Measurements from ENCODE around the gene TUBGCP3. TPM values are rescaled to one million over a fixed set of nuclear protein-coding genes. Genes with fewer than 3 reads are reported as not detected.
"Not testable (repeated sequence)": the region's sequence is repeated elsewhere in the genome, so short reads cannot be mapped to it uniquely, and the experiment has no call there.

The TUBGCP3 gene
- 10 to 100 TPM; 21.5 to 27.3 TPM for total RNA-seq
- long read RNA-seq, transcript TUBGCP3-201 (22 exons, 3,899 nt): major isoform, 13 of 27 reads
- long read RNA-seq, partial matches to known transcripts: 9 of 27 reads
- long read RNA-seq, other reads (novel, unspliced or antisense): 3 of 27 reads

- ATAC-seq: peak; percentile 94
- intact Hi-C loops (cut with DNase I, micrococcal nuclease): no loop called here
- peak; percentile 81 to 89 for DNase-seq
Observed at GRCh38 chr13:112587764-112588489, at the start of gene TUBGCP3. TSS of gene TUBGCP3 (minus strand) at chr13:112588153. CDS start at chr13:112587980, 173 bp downstream.

GRCh38 chr13:112637017-112637801 lies 49.3 kb upstream of the TUBGCP3 start:
- intact Hi-C loops (cut with DNase I, micrococcal nuclease): no loop called here
- no peak for ATAC-seq
- DNase-seq: no peak

- no peak for DNase-seq
- no peak for ATAC-seq
- intact Hi-C loops (cut with DNase I, micrococcal nuclease): no loop called here
Observed at GRCh38 chr13:112636401-112636975, 48.5 kb upstream of the TUBGCP3 start.

- DNase-seq (no peak), ATAC-seq (no peak)
- intact Hi-C loops (cut with DNase I, micrococcal nuclease): no loop called here
Observed at GRCh38 chr13:112635323-112635722, 47.4 kb upstream of the TUBGCP3 start.

GRCh38 chr13:112634102-112634501 lies 46.1 kb upstream of the TUBGCP3 start:
- intact Hi-C loops (cut with DNase I, micrococcal nuclease): no loop called here
- DNase-seq: no peak
- no peak for ATAC-seq

- ATAC-seq; intact Hi-C loops (cut with DNase I, micrococcal nuclease); DNase-seq: not testable (repeated sequence)
Observed at GRCh38 chr13:112630226-112630625, 42.3 kb upstream of the TUBGCP3 start.

- DNase-seq: no peak
- intact Hi-C loops (cut with DNase I, micrococcal nuclease): no loop called here
- no peak for ATAC-seq
Observed at GRCh38 chr13:112629161-112629560, 41.2 kb upstream of the TUBGCP3 start.

GRCh38 chr13:112627613-112628012 lies 39.7 kb upstream of the TUBGCP3 start:
- DNase-seq; ATAC-seq; intact Hi-C loops (cut with DNase I, micrococcal nuclease): not testable (repeated sequence)

GRCh38 chr13:112627161-112627560 lies 39.2 kb upstream of the TUBGCP3 start:
- DNase-seq (no peak), ATAC-seq (no peak)
- intact Hi-C loops (cut with DNase I, micrococcal nuclease): no loop called here

- ATAC-seq (no peak), DNase-seq (no peak)
- intact Hi-C loops (cut with DNase I, micrococcal nuclease): no loop called here
Observed at GRCh38 chr13:112626761-112627160, 38.8 kb upstream of the TUBGCP3 start.

- intact Hi-C loops (cut with DNase I, micrococcal nuclease): no loop called here
- no peak for ATAC-seq
- DNase-seq: no peak
Observed at GRCh38 chr13:112626124-112626523, 38.2 kb upstream of the TUBGCP3 start.

- DNase-seq (no peak), ATAC-seq (no peak)
- intact Hi-C loops (cut with DNase I, micrococcal nuclease): no loop called here
Observed at GRCh38 chr13:112625698-112626097, 37.7 kb upstream of the TUBGCP3 start.

- DNase-seq: no peak
- ATAC-seq: no peak
- intact Hi-C loops (cut with DNase I, micrococcal nuclease): no loop called here
Observed at GRCh38 chr13:112624602-112625430, 36.9 kb upstream of the TUBGCP3 start.

- intact Hi-C loops (cut with DNase I, micrococcal nuclease): no loop called here
- no peak for ATAC-seq
- DNase-seq: no peak
Observed at GRCh38 chr13:112624040-112624439, 36.1 kb upstream of the TUBGCP3 start.

GRCh38 chr13:112623051-112623711 lies 35.2 kb upstream of the TUBGCP3 start:
- intact Hi-C loops (cut with DNase I, micrococcal nuclease): no loop called here
- DNase-seq: no peak
- no peak for ATAC-seq

- intact Hi-C loops (cut with DNase I, micrococcal nuclease): no loop called here
- ATAC-seq (no peak), DNase-seq (no peak)
Observed at GRCh38 chr13:112622375-112622774, 34.4 kb upstream of the TUBGCP3 start.

GRCh38 chr13:112619730-112620631 lies 32.0 kb upstream of the TUBGCP3 start:
- no peak for DNase-seq
- no peak for ATAC-seq
- intact Hi-C loops (cut with DNase I, micrococcal nuclease): no loop called here

All from left colon (tissue), 2 donors.